HG03108 (cell line): ENCODE data around the gene MED15.
"Not testable (repeated sequence)": the region's sequence is repeated elsewhere in the genome, so short reads cannot be mapped to it uniquely, and the experiment has no call there.

Experiments used
- ATAC-seq: cut with Tn5 transposase; IDR thresholded peaks from one replicate; pipeline ENCODE4 v1.9.1; 2021; ENCODE audit warnings: moderate library complexity; ENCODE audit not compliant: unreplicated experiment

Gene MED15

GRCh38 chr22:20581503-20582170, 74.2 kb downstream of the MED15 start:
- no peak for ATAC-seq

- no peak for ATAC-seq
These were observed 74.7 kb downstream of the MED15 start for GRCh38 chr22:20582171-20582511.

- no peak for ATAC-seq
These were observed 75.3 kb downstream of the MED15 start for GRCh38 chr22:20582520-20583361.

GRCh38 chr22:20583471-20583922, 76.1 kb downstream of the MED15 start:
- ATAC-seq: no peak

- ATAC-seq: no peak
These were observed 76.8 kb downstream of the MED15 start for GRCh38 chr22:20584029-20584871.

GRCh38 chr22:20584872-20585638, 77.6 kb downstream of the MED15 start:
- ATAC-seq: no peak

GRCh38 chr22:20585639-20586402, 78.4 kb downstream of the MED15 start:
- no peak for ATAC-seq

GRCh38 chr22:20586403-20586745, 79.0 kb downstream of the MED15 start:
- no peak for ATAC-seq

GRCh38 chr22:20587206-20587958, 80.0 kb downstream of the MED15 start:
- ATAC-seq: no peak

- ATAC-seq: no peak
These were observed 80.9 kb downstream of the MED15 start for GRCh38 chr22:20588092-20588842.

GRCh38 chr22:20588843-20589581, 81.6 kb downstream of the MED15 start:
- no peak for ATAC-seq

- no peak for ATAC-seq
These were observed 82.4 kb downstream of the MED15 start for GRCh38 chr22:20589614-20590476.

- no peak for ATAC-seq
These were observed 83.3 kb downstream of the MED15 start for GRCh38 chr22:20590477-20591294.

- no peak for ATAC-seq
These were observed 83.9 kb downstream of the MED15 start for GRCh38 chr22:20591295-20591645.

GRCh38 chr22:20591660-20592310, 84.4 kb downstream of the MED15 start:
- no peak for ATAC-seq

GRCh38 chr22:20594038-20594437, 86.6 kb downstream of the MED15 start:
- not testable (repeated sequence) for ATAC-seq
